Measurements from ENCODE around the gene CAST. TPM values are rescaled to one million over a fixed set of nuclear protein-coding genes. Genes with fewer than 3 reads are reported as not detected.

The CAST gene
- total RNA-seq, 4 donors from 2014 or later = 321 to 971 (median 445) TPM

DNA sequence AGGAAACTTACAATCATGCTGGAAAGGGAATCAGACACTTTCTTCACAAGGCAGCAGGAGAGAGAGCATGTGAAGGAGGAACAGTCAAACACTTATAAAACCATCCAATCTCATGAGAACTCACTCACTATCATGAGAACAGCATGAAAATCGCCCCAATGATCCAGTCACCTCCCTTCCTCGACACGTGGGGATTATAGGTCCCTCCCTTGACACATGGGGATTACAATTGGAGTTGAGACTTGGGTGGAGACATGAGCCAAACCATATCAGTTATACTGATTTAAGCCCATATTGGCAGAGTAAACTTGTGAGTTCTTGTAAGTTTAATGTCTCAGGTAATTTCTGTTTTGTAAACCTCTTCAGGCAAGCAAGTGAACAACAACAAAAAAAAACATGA is 74.8 kb downstream of the CAST start:
- no peak for TF ChIP-seq POLR2A (IDR thresholded peaks at IDR 0.05)
- TF ChIP-seq, protein P1, sequence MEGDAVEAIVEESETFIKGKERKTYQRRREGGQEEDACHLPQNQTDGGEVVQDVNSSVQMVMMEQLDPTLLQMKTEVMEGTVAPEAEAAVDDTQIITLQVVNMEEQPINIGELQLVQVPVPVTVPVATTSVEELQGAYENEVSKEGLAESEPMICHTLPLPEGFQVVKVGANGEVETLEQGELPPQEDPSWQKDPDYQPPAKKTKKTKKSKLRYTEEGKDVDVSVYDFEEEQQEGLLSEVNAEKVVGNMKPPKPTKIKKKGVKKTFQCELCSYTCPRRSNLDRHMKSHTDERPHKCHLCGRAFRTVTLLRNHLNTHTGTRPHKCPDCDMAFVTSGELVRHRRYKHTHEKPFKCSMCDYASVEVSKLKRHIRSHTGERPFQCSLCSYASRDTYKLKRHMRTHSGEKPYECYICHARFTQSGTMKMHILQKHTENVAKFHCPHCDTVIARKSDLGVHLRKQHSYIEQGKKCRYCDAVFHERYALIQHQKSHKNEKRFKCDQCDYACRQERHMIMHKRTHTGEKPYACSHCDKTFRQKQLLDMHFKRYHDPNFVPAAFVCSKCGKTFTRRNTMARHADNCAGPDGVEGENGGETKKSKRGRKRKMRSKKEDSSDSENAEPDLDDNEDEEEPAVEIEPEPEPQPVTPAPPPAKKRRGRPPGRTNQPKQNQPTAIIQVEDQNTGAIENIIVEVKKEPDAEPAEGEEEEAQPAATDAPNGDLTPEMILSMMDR (IDR thresholded peaks at IDR 0.05 in 4 of 5, conservative IDR thresholded peaks at IDR 0.05 in 1 of 5) = no peak
- peaks cover 3 to 61% of the 10 kb centered on the region in 2 donors for H3K36me3 ChIP-seq
- DNase-seq = no peak

DNA sequence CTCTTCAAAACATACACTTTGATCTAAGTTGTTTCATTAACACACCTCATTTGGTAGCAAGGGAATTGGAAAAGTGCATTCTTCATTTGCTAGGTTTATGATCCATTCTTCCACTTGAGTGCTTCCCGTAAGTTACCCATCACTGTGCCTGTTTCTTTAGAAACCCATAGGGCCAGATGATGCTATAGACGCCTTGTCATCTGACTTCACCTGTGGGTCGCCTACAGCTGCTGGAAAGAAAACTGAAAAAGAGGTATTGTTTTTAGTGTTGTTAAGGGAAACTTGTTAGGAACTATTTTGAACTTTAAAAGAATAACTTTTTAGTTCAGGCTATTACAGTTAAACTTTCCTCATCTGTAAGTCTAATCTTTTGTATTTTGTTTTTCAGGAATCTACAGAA is 78.9 kb downstream of the CAST start:
- Histone ChIP-seq H3K9me3 (no peaks in the 10 kb centered on the region), H3K27me3 (no peaks in the 10 kb centered on the region), H3K4me3 (no peak overlapping the region), H3K27ac (peak overlapping the region in 1 of 4 donors; percentile 71), H3K36me3 (peaks cover 8 to 98% of the 10 kb centered on the region in 2 donors), H3K4me1 (peaks cover 0 to 4% of the 10 kb centered on the region in 2 donors)
- DNase-seq (no peak), ATAC-seq (no peak)
- TF ChIP-seq, protein P1 (IDR thresholded peaks at IDR 0.05 in 4 of 5, conservative IDR thresholded peaks at IDR 0.05 in 1 of 5) = no peak
- TF ChIP-seq POLR2A (IDR thresholded peaks at IDR 0.05) = no peak
- in situ Hi-C loops (cut with MboI; ENCODE audit: low sequenced_read_pairs in 4 of 4) = loop anchor here in 1 of 4 donors (10.0 kb wide), 1 partner anchor 424 kb away; no protein-coding TSS in a partner anchor
- intact Hi-C loops (cut with DNase I; ENCODE audit: low total_unique reads) = no loop called here

More for the DNA sequence above, 74.8 kb downstream of the CAST start:
- intact Hi-C loops (cut with DNase I; ENCODE audit: low total_unique reads) = loop anchor here (10.0 kb wide), 1 partner anchor 122 kb away; no protein-coding TSS in a partner anchor
- peak overlapping the region in 3 of 4 donors; percentile 1 to 32 (median 6) for H3K27ac ChIP-seq
- H3K4me1 ChIP-seq = peaks cover 13 to 21% of the 10 kb centered on the region in 2 donors
- no peak for ATAC-seq
- in situ Hi-C loops (cut with MboI; ENCODE audit: low sequenced_read_pairs in 4 of 4) = no loop called here
- no peak overlapping the region for H3K4me3 ChIP-seq
- H3K27me3 ChIP-seq = no peaks in the 10 kb centered on the region
- no peaks in the 10 kb centered on the region for H3K9me3 ChIP-seq

DNA sequence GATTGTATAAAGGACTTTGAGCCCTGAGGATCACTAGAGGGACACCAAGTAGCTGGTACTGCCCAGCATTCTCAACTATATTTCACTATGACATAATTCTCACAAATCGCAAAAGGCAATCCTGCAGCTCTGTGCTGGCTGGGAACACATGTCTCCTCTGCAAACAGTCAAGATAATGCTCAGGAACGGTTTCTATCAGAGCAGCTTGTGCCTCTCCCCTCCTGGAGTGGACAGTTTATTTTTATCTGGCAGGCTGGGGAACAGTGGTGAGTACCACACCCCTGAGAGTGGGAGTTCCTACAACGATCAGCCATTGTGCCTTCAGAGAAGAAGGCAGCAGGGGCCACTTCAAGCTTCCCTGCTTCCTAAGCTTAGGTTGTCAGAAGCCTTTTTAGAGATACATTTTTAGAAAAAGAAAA is 79.7 kb downstream of the CAST start:
- in situ Hi-C loops (cut with MboI; ENCODE audit: low sequenced_read_pairs in 4 of 4) = loop anchor here in 1 of 4 donors (10.0 kb wide), 1 partner anchor 423 kb away; no protein-coding TSS in a partner anchor
- Histone ChIP-seq H3K27ac (peak overlapping the region; percentile 1 to 79 (median 74)), H3K4me3 (no peak overlapping the region), H3K4me1 (peaks cover 0 to 4% of the 10 kb centered on the region in 2 donors), H3K27me3 (no peaks in the 10 kb centered on the region), H3K36me3 (peaks cover 8 to 98% of the 10 kb centered on the region in 2 donors), H3K9me3 (no peaks in the 10 kb centered on the region)
- TF ChIP-seq, protein P1 (IDR thresholded peaks at IDR 0.05 in 4 of 5, conservative IDR thresholded peaks at IDR 0.05 in 1 of 5) = no peak
- no peak for TF ChIP-seq POLR2A (IDR thresholded peaks at IDR 0.05)
- intact Hi-C loops (cut with DNase I; ENCODE audit: low total_unique reads) = no loop called here
- ATAC-seq (no peak), DNase-seq (no peak)

DNA sequence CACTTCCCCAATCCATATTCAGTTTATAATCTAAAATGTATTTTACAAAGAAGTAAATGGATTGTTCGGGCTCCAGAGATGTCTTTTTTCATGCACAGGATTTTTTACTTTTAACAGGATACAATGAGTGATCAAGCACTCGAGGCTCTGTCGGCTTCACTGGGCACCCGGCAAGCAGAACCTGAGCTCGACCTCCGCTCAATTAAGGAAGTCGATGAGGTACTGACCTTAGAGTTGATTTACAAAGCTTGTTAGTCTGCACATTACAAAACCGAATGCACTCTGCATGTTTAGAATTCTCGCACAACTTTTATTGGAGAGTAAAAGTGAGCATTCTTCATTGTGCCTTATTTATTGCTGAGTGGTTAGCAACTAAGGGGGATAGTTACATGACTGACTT is 80.4 kb downstream of the CAST start:
- Histone ChIP-seq H3K36me3 (peaks cover 8 to 98% of the 10 kb centered on the region in 2 donors), H3K27me3 (no peaks in the 10 kb centered on the region), H3K9me3 (no peaks in the 10 kb centered on the region), H3K4me1 (peaks cover 5 to 7% of the 10 kb centered on the region in 2 donors), H3K27ac (peak overlapping the region; percentile 71 to 79 (median 77)), H3K4me3 (no peak overlapping the region)
- ATAC-seq (no peak), DNase-seq (no peak)
- TF ChIP-seq, protein P1 (IDR thresholded peaks at IDR 0.05 in 4 of 5, conservative IDR thresholded peaks at IDR 0.05 in 1 of 5) = no peak
- no peak for TF ChIP-seq POLR2A (IDR thresholded peaks at IDR 0.05)
- intact Hi-C loops (cut with DNase I; ENCODE audit: low total_unique reads) = no loop called here
- in situ Hi-C loops (cut with MboI; ENCODE audit: low sequenced_read_pairs in 4 of 4) = loop anchor here in 1 of 4 donors (10.0 kb wide), 1 partner anchor 422 kb away; no protein-coding TSS in a partner anchor

Data from gastrocnemius medialis (tissue), 4 donors.